ENCODE data around the gene GMDS.

- TF ChIP-seq CTCF (IDR thresholded peaks at IDR 0.05) (no peak), POLR2A (IDR thresholded peaks at IDR 0.05) (no peak)
Observed at GRCh38 chr6:1593286-1593957, 652.0 kb downstream of the GMDS start.

All from heart left ventricle (tissue), 13 donors.